Activated T-cell treated with anti-CD3 and anti-CD28 coated beads, Interleukin-2, amount 50 U/mL, for 24 hours (primary cell): ENCODE data around the gene GBX2.

ENCODE experiments used
- DNase-seq: peaks from one replicate; pipeline ENCODE4 v3.0.0-alpha.2; 2020
- H3K27ac Mint-ChIP-seq: 2 replicates; pipeline ENCODE4 v1.8.0; 2020; ENCODE audit warnings: mild to moderate bottlenecking, mixed read lengths
- H3K27me3 Mint-ChIP-seq: 2 replicates; pipeline ENCODE4 v1.8.0; 2020; ENCODE audit warnings: mixed read lengths
- H3K36me3 Mint-ChIP-seq: 2 replicates; pipeline ENCODE4 v1.8.0; 2020; ENCODE audit warnings: low read depth, mixed read lengths
- H3K4me1 Mint-ChIP-seq: 2 replicates; pipeline ENCODE4 v1.8.0; 2020; ENCODE audit warnings: low read depth, mixed read lengths
- H3K4me3 Mint-ChIP-seq: 2 replicates; pipeline ENCODE4 v1.8.0; 2020; ENCODE audit warnings: mild to moderate bottlenecking, moderate library complexity, mixed read lengths
- H3K9me3 Mint-ChIP-seq: 2 replicates; pipeline ENCODE4 v1.8.0; 2020; ENCODE audit warnings: mixed read lengths

The GBX2 gene

DNA sequence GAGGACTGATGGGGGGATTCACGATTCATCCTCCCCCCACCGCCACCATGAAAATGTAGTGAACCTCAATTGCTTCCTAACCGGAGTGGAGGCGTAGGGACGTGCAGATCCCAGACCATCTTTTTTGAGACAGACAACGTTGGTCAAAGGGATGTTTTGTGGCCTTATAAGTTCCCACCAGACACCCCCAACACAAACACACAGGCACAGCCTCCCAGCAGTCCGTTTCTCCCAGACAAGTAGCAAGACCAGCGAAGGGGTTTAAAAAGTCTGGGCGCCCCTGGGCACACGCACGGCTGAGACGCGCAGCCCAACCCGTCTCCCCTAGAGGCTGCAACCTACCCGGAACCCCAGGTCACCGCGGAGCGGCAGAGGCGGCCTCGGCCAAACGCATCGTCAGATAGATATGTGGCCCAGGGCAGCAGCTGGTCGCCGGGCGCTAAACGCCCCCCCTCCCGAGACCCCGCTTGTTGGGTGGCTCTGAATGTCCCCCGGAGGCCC is 1.3 kb downstream of the GBX2 start:
- no peaks in the 10 kb centered on the region for H3K36me3 Mint-ChIP-seq
- H3K27ac Mint-ChIP-seq: peak overlapping the region; percentile 75
- peaks cover 67% of the 10 kb centered on the region for H3K27me3 Mint-ChIP-seq
- H3K4me1 Mint-ChIP-seq: peaks cover 21% of the 10 kb centered on the region
- H3K4me3 Mint-ChIP-seq: peak overlapping the region; percentile 18
- no peaks in the 10 kb centered on the region for H3K9me3 Mint-ChIP-seq
- DNase-seq: no peak

DNA sequence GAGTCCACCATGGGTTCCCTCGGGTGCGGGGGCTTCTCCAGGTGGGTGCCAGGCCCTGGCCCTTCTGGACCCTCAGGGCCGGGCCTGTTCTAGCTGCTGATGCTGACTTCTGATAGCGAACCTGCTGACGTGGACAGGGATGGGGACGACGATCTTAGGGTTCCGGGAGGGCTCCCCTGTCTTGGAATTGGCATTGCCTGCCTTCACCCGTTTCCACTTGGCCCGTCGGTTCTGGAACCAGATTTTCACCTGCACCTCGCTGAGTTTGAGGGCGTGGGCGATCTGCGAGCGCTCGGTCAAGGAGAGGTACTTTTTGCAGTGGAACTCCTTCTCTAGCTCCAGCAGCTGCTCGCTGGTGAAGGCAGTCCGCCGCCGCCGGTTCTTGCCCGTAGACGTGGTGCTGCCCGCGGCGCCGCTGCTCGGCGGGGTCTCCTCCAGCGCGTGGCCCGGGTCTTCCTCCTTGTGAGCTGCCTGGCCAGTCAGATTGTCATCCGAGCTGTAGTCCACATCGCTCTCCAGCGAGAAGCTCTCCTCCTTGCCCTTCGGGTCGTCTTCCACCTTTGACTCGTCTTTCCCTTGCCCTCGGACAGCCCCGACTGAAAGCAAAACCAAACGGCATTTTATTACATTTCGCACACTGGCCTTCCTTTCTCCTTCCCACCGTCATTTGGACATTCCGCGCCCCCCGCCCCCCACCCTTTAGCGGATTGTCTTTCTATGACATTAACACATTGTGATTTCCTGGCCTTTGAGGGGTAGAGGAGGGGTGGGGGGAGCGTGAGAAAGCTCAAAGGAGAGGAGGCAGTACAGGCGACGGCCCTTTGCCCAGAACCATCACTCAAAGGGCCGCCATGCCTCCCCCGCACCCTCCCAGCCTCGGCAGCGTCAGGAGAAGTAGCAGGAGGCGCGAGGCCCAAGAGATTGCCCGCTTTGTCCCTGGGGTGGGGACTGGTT is 2.1 kb downstream of the GBX2 start:
- Mint-ChIP-seq H3K4me3 (peak overlapping the region; percentile 18), H3K36me3 (no peaks in the 10 kb centered on the region), H3K9me3 (no peaks in the 10 kb centered on the region), H3K27ac (peak overlapping the region; percentile 75), H3K4me1 (peaks cover 21% of the 10 kb centered on the region), H3K27me3 (peaks cover 67% of the 10 kb centered on the region)
- no peak for DNase-seq

- Mint-ChIP-seq H3K36me3 (no peaks in the 10 kb centered on the region), H3K27me3 (peaks cover 67% of the 10 kb centered on the region), H3K9me3 (no peaks in the 10 kb centered on the region), H3K4me3 (no peak overlapping the region), H3K27ac (peak overlapping the region; percentile 80), H3K4me1 (peaks cover 21% of the 10 kb centered on the region)
- DNase-seq: no peak
These were observed 3.0 kb downstream of the GBX2 start for GRCh38 chr2:236164925-236165841.

- DNase-seq: no peak
- Mint-ChIP-seq H3K4me3 (no peak overlapping the region), H3K9me3 (no peaks in the 10 kb centered on the region), H3K27ac (peak overlapping the region; percentile 80), H3K27me3 (peaks cover 64% of the 10 kb centered on the region), H3K4me1 (peaks cover 18% of the 10 kb centered on the region), H3K36me3 (no peaks in the 10 kb centered on the region)
These were observed 3.8 kb downstream of the GBX2 start for GRCh38 chr2:236164201-236164924.

GRCh38 chr2:236163471-236164200 is 4.5 kb downstream of the GBX2 start:
- Mint-ChIP-seq H3K27ac (no peak overlapping the region), H3K27me3 (peaks cover 65% of the 10 kb centered on the region), H3K4me1 (peaks cover 14% of the 10 kb centered on the region), H3K36me3 (no peaks in the 10 kb centered on the region), H3K4me3 (no peak overlapping the region), H3K9me3 (no peaks in the 10 kb centered on the region)
- no peak for DNase-seq

- DNase-seq: no peak
- Mint-ChIP-seq H3K4me1 (peaks cover 14% of the 10 kb centered on the region), H3K4me3 (no peak overlapping the region), H3K9me3 (no peaks in the 10 kb centered on the region), H3K27me3 (peaks cover 71% of the 10 kb centered on the region), H3K36me3 (no peaks in the 10 kb centered on the region), H3K27ac (no peak overlapping the region)
These were observed 5.2 kb downstream of the GBX2 start for GRCh38 chr2:236162882-236163470.

DNA sequence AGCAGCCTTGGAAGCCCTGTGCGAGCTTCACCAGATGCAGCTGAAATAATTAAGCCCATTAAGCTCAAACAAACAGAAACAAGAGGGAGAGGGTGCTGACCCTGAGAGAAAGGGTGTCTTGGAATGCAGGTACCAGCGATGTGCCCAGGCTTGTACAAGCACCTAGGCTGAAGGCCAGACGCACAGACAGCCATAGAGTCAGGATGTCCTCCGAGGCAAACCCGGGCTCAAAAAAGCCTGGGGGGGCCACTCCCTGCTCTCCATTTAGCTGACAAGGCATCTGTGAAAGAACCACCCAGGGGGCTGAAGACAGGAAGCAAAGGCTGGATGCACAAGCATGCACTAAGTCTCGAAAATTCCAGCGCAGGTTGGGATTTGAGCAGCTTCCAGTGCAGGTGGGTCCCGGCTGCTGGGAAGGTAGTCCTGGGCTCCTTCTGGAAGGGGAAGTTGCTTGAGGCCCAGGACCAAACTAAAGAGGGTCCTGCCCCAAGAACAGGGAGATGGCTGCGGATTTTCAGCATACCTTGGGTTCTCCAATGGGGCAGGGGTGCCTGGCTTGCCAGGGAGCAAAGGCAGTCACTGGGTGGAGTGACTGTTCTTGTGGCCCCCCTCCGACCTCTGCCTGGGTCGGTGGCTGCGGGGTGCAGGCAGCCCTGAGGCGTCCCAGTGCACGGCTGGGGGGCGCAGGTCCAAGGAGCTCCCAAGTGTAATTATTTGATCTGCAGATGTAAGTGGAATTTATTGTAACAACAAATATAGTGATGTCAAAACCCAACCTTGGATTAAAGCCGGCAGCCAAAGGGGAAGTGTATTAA is 5.9 kb downstream of the GBX2 start:
- Mint-ChIP-seq H3K9me3 (no peaks in the 10 kb centered on the region), H3K27ac (no peak overlapping the region), H3K4me3 (no peak overlapping the region), H3K4me1 (peaks cover 14% of the 10 kb centered on the region), H3K27me3 (peaks cover 79% of the 10 kb centered on the region), H3K36me3 (no peaks in the 10 kb centered on the region)
- DNase-seq: no peak

- H3K27ac Mint-ChIP-seq: no peak overlapping the region
- no peaks in the 10 kb centered on the region for H3K9me3 Mint-ChIP-seq
- no peaks in the 10 kb centered on the region for H3K36me3 Mint-ChIP-seq
- peaks cover 10% of the 10 kb centered on the region for H3K4me1 Mint-ChIP-seq
- peaks cover 81% of the 10 kb centered on the region for H3K27me3 Mint-ChIP-seq
- no peak overlapping the region for H3K4me3 Mint-ChIP-seq
- no peak for DNase-seq
These were observed 6.7 kb downstream of the GBX2 start for GRCh38 chr2:236161531-236161930.

- no peak for DNase-seq
- Mint-ChIP-seq H3K4me1 (peaks cover 5% of the 10 kb centered on the region), H3K36me3 (no peaks in the 10 kb centered on the region), H3K27ac (no peak overlapping the region), H3K27me3 (peaks cover 80% of the 10 kb centered on the region), H3K9me3 (no peaks in the 10 kb centered on the region), H3K4me3 (no peak overlapping the region)
These were observed 7.1 kb downstream of the GBX2 start for GRCh38 chr2:236161082-236161462.

- H3K4me1 Mint-ChIP-seq: peaks cover 5% of the 10 kb centered on the region
- peaks cover 76% of the 10 kb centered on the region for H3K27me3 Mint-ChIP-seq
- no peaks in the 10 kb centered on the region for H3K9me3 Mint-ChIP-seq
- H3K27ac Mint-ChIP-seq: no peak overlapping the region
- no peaks in the 10 kb centered on the region for H3K36me3 Mint-ChIP-seq
- DNase-seq: no peak
- H3K4me3 Mint-ChIP-seq: no peak overlapping the region
These were observed 7.7 kb downstream of the GBX2 start for GRCh38 chr2:236160366-236161081.

GRCh38 chr2:236159778-236160170 is 8.4 kb downstream of the GBX2 start:
- Mint-ChIP-seq H3K27me3 (peaks cover 76% of the 10 kb centered on the region), H3K36me3 (no peaks in the 10 kb centered on the region), H3K4me1 (peaks cover 4% of the 10 kb centered on the region), H3K9me3 (no peaks in the 10 kb centered on the region), H3K27ac (no peak overlapping the region), H3K4me3 (no peak overlapping the region)
- DNase-seq: no peak

DNA sequence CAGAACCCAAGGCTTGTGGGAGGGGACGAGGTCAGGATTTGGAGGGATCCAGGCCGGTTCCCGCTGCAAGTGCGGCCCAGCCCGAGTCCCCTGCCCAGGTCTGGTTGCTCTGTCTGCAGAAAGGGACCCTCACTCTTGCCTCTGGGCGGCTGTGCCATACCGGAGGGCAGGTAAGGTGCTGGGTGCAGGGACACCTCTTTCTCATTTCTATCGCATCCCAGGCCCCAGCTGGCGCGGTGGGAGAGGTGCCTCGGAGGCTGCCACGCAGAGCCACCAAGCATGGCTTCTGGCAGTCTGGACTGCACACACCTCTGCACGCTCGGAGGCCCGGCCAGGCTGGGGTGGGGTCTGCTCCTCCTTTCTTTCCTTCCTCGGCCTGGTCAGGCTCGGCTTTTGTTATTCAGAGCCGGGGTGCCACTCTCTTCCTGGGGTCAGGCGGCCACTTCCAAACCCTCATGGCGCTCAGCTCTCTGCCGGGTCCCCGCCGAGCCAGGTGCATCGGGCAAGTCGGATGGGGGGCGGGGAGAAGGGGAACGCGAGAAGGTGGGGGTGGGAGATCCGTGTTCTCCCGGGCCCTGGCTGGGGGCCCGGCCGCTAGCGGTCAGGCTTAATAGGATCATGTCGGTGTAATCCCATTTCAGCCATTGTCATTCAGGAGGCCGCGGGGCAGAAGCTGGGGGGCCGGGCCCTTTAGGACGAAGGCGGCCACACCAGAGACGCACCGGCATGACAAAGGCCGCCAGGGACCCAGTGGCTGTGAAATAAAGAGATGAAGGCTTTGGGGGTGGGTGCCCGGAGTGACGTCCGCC is 9.0 kb downstream of the GBX2 start:
- Mint-ChIP-seq H3K27me3 (peaks cover 79% of the 10 kb centered on the region), H3K27ac (no peak overlapping the region), H3K4me1 (peaks cover 3% of the 10 kb centered on the region), H3K36me3 (no peaks in the 10 kb centered on the region), H3K4me3 (no peak overlapping the region), H3K9me3 (peaks cover 4% of the 10 kb centered on the region)
- DNase-seq: no peak
